ENCODE results near the gene DNAH2. TPM values are rescaled to one million over a fixed set of nuclear protein-coding genes. Genes with fewer than 3 reads are reported as not detected.
A peak's percentile ranks its signal among the peaks of the same experiment; 100 is the strongest.

DNAH2 gene
- polyA plus RNA-seq (2012; rRNA removed) = 0.13 and 0.18 TPM in 2 replicates
- 0.07 and 0.18 TPM in 2 replicates for polyA plus RNA-seq (2012; cell fraction: cytosol; rRNA removed)
- polyA plus RNA-seq (2012; cell fraction: nucleus; rRNA removed) = 0.56 and 0.81 TPM in 2 replicates

GRCh38 chr17:7716901-7717755 is at the start of gene DNAH2:
Gene DNAH2 (plus strand): TSS chr17:7717744. CDS start chr17:7719735, 1,991 bp downstream.
- Histone ChIP-seq H3K27me3 (ENCODE audit: insufficient read depth) (no peaks in the 10 kb centered on the region), H4K20me1 (ENCODE audit: insufficient read depth) (no peaks in the 10 kb centered on the region), H3K27ac (ENCODE audit: low read depth in 2 of 2, low read length in 1 of 2) (peak within 1 kb of the TSS; percentile 61 to 90; a peak in 3 of 4 replicates), H3K9me2 (no peaks in the 10 kb centered on the region), H3K79me2 (ENCODE audit: insufficient read depth) (no peaks in the 10 kb centered on the region), H3K36me3 (replicated peaks in 1 of 2; ENCODE audit: control insufficient read depth in 1 of 2, insufficient read depth in 2 of 2, low read length in 1 of 2) (no peaks in the 10 kb centered on the region), H3K4me2 (peak within 1 kb of the TSS; percentile 94), H3K4me3 (ENCODE audit: low read depth in 2 of 2, low read length in 1 of 2) (peak within 1 kb of the TSS; percentile 72 to 92), H3F3A (replicated peaks; ENCODE audit: insufficient read depth) (peaks cover 10% of the 10 kb centered on the region), H3K9me3 (no peaks in the 10 kb centered on the region), H3K4me1 (ENCODE audit: control insufficient read depth in 1 of 2, insufficient read depth in 2 of 2, low read depth in 1 of 2, low read length in 1 of 2) (peaks cover 3 to 22% of the 10 kb centered on the region in 2 experiments; a peak in 1 of 4 replicates), H3K9ac (peak within 1 kb of the TSS; percentile 72), H2AFZ (ENCODE audit: low read depth) (peak within 1 kb of the TSS; percentile 82)
- CTCF ChIA-PET = interaction anchor here (0.6 to 8.2 kb wide), 23 partner anchors 9 to 357 kb away, joined by 3 to 85 read pairs (median 5); partner anchors contain the start of genes EFNB3, KDM6B, SAT2 and TP53
- 2% methylated on average over 40 of the region's 64 CpGs for WGBS (ENCODE audit: low lambda C conversion rate)
- peak; percentile 97 for DNase-seq
- POLR2A ChIA-PET = interaction anchor here (1.1 to 2.8 kb wide), 4 partner anchors 12 to 120 kb away, joined by 3 to 38 read pairs (median 6); partner anchors contain the start of gene EFNB3
- TF ChIP-seq JUND (IDR thresholded peaks at IDR 0.05) (peak; percentile 98), CHD2 (IDR thresholded peaks at IDR 0.05; ENCODE audit: low read length, partially characterized antibody) (peak; percentile 65), YY1 (IDR thresholded peaks at IDR 0.05; ENCODE audit: low read depth) (peak; percentile 84), ZBTB33 (IDR thresholded peaks at IDR 0.05; ENCODE audit: borderline replicate concordance, low read depth) (no peak), SMC3 (IDR thresholded peaks at IDR 0.05; ENCODE audit: low read depth, low read length) (peak; percentile 27; the same call in 1 of the 2 replicates), REST (IDR thresholded peaks at IDR 0.05; ENCODE audit: low read depth, low read length) (no peak), ELF1 (IDR thresholded peaks at IDR 0.05) (0 out of 2 replicates have a peak, but pooled peaks have one; percentile 38), RCOR1 (IDR thresholded peaks at IDR 0.05; ENCODE audit: low read length) (peak; percentile 50), POLR2AphosphoS5 (IDR thresholded peaks at IDR 0.05; ENCODE audit: low read depth, low read length) (peak; percentile 64; the same call in 1 of the 2 replicates), MAX (IDR thresholded peaks at IDR 0.05; ENCODE audit: low read depth) (peak; percentile 48; the same call in 1 of the 2 replicates), CTCF (IDR thresholded peaks at IDR 0.05) (peak; percentile 58), RXRA (IDR thresholded peaks at IDR 0.05; ENCODE audit: borderline replicate concordance, low read depth) (no peak), TEAD4 (IDR thresholded peaks at IDR 0.05; ENCODE audit: borderline replicate concordance, insufficient read depth) (0 out of 2 replicates have a peak, but pooled peaks have one; percentile 36), FOXM1 (IDR thresholded peaks at IDR 0.05; ENCODE audit: low read depth) (0 out of 2 replicates have a peak, but pooled peaks have one; percentile 27), TCF12 (IDR thresholded peaks at IDR 0.05) (peak; percentile 50; the same call in 1 of the 2 replicates), USF1 (IDR thresholded peaks at IDR 0.05; ENCODE audit: borderline replicate concordance, low read depth) (no peak), USF2 (IDR thresholded peaks at IDR 0.05; ENCODE audit: borderline replicate concordance, low read depth, low read length) (no peak), NRF1 (IDR thresholded peaks at IDR 0.05; ENCODE audit: low read depth, low read length) (peak; percentile 77), MEF2A (IDR thresholded peaks at IDR 0.05; ENCODE audit: borderline replicate concordance, low read depth) (no peak), FOXJ3 (CRISPR knock-in tag; IDR thresholded peaks at IDR 0.05) (0 out of 2 replicates have a peak, but pooled peaks have one; percentile 29), EZH2phosphoT487 (IDR thresholded peaks at IDR 0.05; ENCODE audit: borderline replicate concordance, low read depth) (no peak), NFIC (IDR thresholded peaks at IDR 0.05; ENCODE audit: borderline replicate concordance) (peak; percentile 32; the same call in 1 of the 2 replicates)

All from SK-N-SH (cell line).